OCI-LY1 (cell line): ENCODE measurements around the gene TUBG1.

Experiments used
- H2AFZ ChIP-seq: fragments of 200-600 bp; sonication (generic), shearing (Covaris generic); 2 replicates; pipeline ENCODE4 v1.6.0; 2014; ENCODE audit warnings: antibody characterized with exemption, mild to moderate bottlenecking, low read length
- H3F3A ChIP-seq: fragments of 200-600 bp; sonication (generic), shearing (Covaris generic); 2 replicates; pipeline ENCODE4 v1.6.0; 2014; ENCODE audit warnings: mild to moderate bottlenecking, antibody characterized with exemption, low read length, moderate library complexity; ENCODE audit not compliant: insufficient read depth
- H3K27ac ChIP-seq: fragments of 200-600 bp; sonication (generic); 2 replicates; pipeline ENCODE4 v1.5.1; 2014; ENCODE audit warnings: low read length, mixed run types, mild to moderate bottlenecking, low read depth; ENCODE audit not compliant: poor library complexity, severe bottlenecking
- H3K27me3 ChIP-seq: fragments of 200-600 bp; sonication (generic); 2 replicates; pipeline ENCODE4 v1.6.0; 2014; ENCODE audit warnings: antibody characterized with exemption, mild to moderate bottlenecking, low read length, moderate library complexity; ENCODE audit not compliant: insufficient read depth
- H3K36me3 ChIP-seq: fragments of 200-600 bp; sonication (generic); 2 replicates; pipeline ENCODE4 v1.6.1; 2014; ENCODE audit warnings: mild to moderate bottlenecking, antibody characterized with exemption, low read length, moderate library complexity, mixed read lengths; ENCODE audit not compliant: insufficient read depth
- H3K4me1 ChIP-seq: fragments of 200-600 bp; sonication (generic); 2 replicates; pipeline ENCODE4 v1.5.1; 2014; ENCODE audit warnings: mild to moderate bottlenecking, low read length, moderate library complexity; ENCODE audit not compliant: insufficient read depth, severe bottlenecking
- H3K4me2 ChIP-seq: fragments of 200-600 bp; sonication (generic), shearing (Covaris generic); 2 replicates; pipeline ENCODE4 v1.6.1; 2014; ENCODE audit warnings: low read length
- H3K4me3 ChIP-seq: fragments of 200-600 bp; sonication (generic); 2 replicates; pipeline ENCODE4 v1.5.1; 2014; ENCODE audit warnings: low read length, low read depth, mild to moderate bottlenecking, mixed read lengths; ENCODE audit not compliant: poor library complexity, severe bottlenecking
- H3K79me2 ChIP-seq: fragments of 200-600 bp; shearing (Covaris generic); 2 replicates; pipeline ENCODE4 v1.6.1; 2016; ENCODE audit warnings: mixed run types, low read length, mixed read lengths; ENCODE audit not compliant: insufficient read depth
- H3K9ac ChIP-seq: fragments of 200-600 bp; sonication (generic), shearing (Covaris generic); 2 replicates; pipeline ENCODE4 v1.6.1; 2014; ENCODE audit warnings: mild to moderate bottlenecking, low read length, mixed read lengths
- H3K9me2 ChIP-seq: fragments of 200-600 bp; sonication (generic), shearing (Covaris generic); 2 replicates; pipeline ENCODE4 v1.6.1; 2014; ENCODE audit warnings: low read depth, mild to moderate bottlenecking, low read length, mixed read lengths
- H3K9me3 ChIP-seq: fragments of 200-600 bp; shearing (Covaris generic); 2 replicates; pipeline ENCODE4 v1.6.1; 2014; ENCODE audit warnings: low read length, mixed read lengths
- H4K20me1 ChIP-seq: fragments of 200-600 bp; sonication (generic), shearing (Covaris generic); 2 replicates; pipeline ENCODE4 v1.6.0; 2016; ENCODE audit warnings: mild to moderate bottlenecking, low read length; ENCODE audit not compliant: insufficient read depth
- EZH2 ChIP-seq: fragments of 200-600 bp; sonication (generic), shearing (Covaris generic); IDR thresholded peaks from 2 replicates; pipeline ENCODE4 v1.8.0; 2017; ENCODE audit warnings: borderline replicate concordance, mixed run types, mild to moderate bottlenecking, antibody characterized with exemption, low read length, moderate library complexity, mixed read lengths
- TF ChIP-seq, protein P1 (sequence below): fragments of 200-600 bp; sonication (generic), shearing (Covaris generic); IDR thresholded peaks from 2 replicates; pipeline ENCODE4 v1.5.1; 2017; ENCODE audit warnings: mild to moderate bottlenecking, antibody characterized with exemption, low read length, moderate library complexity, mixed read lengths

TUBG1 gene

GRCh38 chr17:42596386-42596785, 13.1 kb upstream of the TUBG1 start:
- Histone ChIP-seq H3K9ac (no peak overlapping the region), H3K9me3 (no peaks in the 10 kb centered on the region), H3K79me2 (peaks cover 20% of the 10 kb centered on the region), H3K4me3 (no peak overlapping the region), H3K4me2 (no peak overlapping the region), H3K27ac (no peak overlapping the region), H3K27me3 (no peaks in the 10 kb centered on the region), H3K4me1 (no peaks in the 10 kb centered on the region), H3K9me2 (no peaks in the 10 kb centered on the region), H3K36me3 (peaks cover 34% of the 10 kb centered on the region; the same call in 1 of the 2 replicates), H2AFZ (no peak overlapping the region), H4K20me1 (no peaks in the 10 kb centered on the region), H3F3A (no peaks in the 10 kb centered on the region)
- no peak for TF ChIP-seq EZH2

- no peak overlapping the region for H3K9ac ChIP-seq
- no peak for TF ChIP-seq EZH2
- TF ChIP-seq, protein P1, sequence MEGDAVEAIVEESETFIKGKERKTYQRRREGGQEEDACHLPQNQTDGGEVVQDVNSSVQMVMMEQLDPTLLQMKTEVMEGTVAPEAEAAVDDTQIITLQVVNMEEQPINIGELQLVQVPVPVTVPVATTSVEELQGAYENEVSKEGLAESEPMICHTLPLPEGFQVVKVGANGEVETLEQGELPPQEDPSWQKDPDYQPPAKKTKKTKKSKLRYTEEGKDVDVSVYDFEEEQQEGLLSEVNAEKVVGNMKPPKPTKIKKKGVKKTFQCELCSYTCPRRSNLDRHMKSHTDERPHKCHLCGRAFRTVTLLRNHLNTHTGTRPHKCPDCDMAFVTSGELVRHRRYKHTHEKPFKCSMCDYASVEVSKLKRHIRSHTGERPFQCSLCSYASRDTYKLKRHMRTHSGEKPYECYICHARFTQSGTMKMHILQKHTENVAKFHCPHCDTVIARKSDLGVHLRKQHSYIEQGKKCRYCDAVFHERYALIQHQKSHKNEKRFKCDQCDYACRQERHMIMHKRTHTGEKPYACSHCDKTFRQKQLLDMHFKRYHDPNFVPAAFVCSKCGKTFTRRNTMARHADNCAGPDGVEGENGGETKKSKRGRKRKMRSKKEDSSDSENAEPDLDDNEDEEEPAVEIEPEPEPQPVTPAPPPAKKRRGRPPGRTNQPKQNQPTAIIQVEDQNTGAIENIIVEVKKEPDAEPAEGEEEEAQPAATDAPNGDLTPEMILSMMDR = no peak
These were observed 10.6 kb upstream of the TUBG1 start for GRCh38 chr17:42598905-42599304.

DNA sequence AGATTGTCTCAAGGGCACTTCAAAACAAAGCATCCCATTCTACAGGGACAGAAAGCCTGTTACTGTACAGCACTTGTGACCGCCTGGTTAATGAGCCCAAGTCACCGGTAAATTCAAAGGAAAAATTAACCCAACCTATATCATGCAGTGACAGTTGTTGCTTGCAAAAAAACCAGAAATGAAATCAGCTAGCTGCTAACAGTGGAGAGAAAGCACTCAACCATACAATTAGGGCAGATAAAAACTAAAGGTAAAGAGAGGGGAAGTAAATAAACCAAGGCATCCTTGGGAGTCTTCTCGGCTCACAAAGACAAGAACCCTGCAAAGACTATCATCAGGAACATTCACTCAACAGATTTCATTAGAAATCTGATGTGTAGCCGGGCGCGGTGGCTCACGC, 6.2 kb upstream of the TUBG1 start:
- Histone ChIP-seq H3K9me3 (no peaks in the 10 kb centered on the region), H3K27ac (peak overlapping the region; percentile 74), H4K20me1 (no peaks in the 10 kb centered on the region), H3K27me3 (no peaks in the 10 kb centered on the region), H3K4me1 (peaks cover 54% of the 10 kb centered on the region), H3K9me2 (no peaks in the 10 kb centered on the region), H3K79me2 (peaks cover 81% of the 10 kb centered on the region), H3K4me2 (peak overlapping the region; percentile 49), H2AFZ (no peak overlapping the region), H3K9ac (no peak overlapping the region; the same call in 1 of the 2 replicates), H3K4me3 (peak overlapping the region; percentile 37), H3K36me3 (peaks cover 22% of the 10 kb centered on the region), H3F3A (peaks cover 11% of the 10 kb centered on the region)
- no peak for TF ChIP-seq EZH2
- TF ChIP-seq, protein P1 = no peak

More at GRCh38 chr17:42598905-42599304, 10.6 kb upstream of the TUBG1 start:
- H3F3A ChIP-seq = no peaks in the 10 kb centered on the region
- peaks cover 29% of the 10 kb centered on the region for H3K36me3 ChIP-seq
- no peaks in the 10 kb centered on the region for H3K9me3 ChIP-seq
- H2AFZ ChIP-seq = no peak overlapping the region
- peaks cover 10% of the 10 kb centered on the region for H3K4me1 ChIP-seq
- no peak overlapping the region for H3K4me3 ChIP-seq
- no peak overlapping the region for H3K27ac ChIP-seq
- H3K27me3 ChIP-seq = no peaks in the 10 kb centered on the region
- no peaks in the 10 kb centered on the region for H4K20me1 ChIP-seq
- H3K4me2 ChIP-seq = no peak overlapping the region
- H3K9me2 ChIP-seq = no peaks in the 10 kb centered on the region
- H3K79me2 ChIP-seq = peaks cover 41% of the 10 kb centered on the region

DNA sequence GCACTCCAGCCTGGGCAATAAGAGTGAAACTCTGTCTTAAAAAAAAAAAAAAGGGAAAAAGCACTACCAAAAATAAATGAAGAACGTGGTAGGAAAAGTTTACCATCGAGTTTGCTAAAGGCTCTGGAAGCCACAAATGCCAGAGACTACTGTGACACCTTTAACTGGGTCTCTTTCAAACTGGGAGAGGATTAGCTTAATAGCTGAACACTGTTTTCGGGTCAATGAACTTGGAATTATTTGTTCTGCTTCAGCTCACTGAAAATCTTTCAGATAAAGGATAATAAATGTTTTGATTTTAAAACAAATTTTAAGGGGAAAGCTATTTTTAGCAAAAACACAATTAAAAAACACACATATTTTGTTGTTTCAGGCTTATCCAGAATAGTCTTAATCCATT, 1.7 kb upstream of the TUBG1 start:
- H3K4me1 ChIP-seq = peaks cover 58% of the 10 kb centered on the region
- peak overlapping the region; percentile 81 for H3K4me3 ChIP-seq
- no peaks in the 10 kb centered on the region for H3K27me3 ChIP-seq

More for the DNA sequence above, 1.7 kb upstream of the TUBG1 start:
- Histone ChIP-seq H3K36me3 (peaks cover 13% of the 10 kb centered on the region; the same call in 1 of the 2 replicates), H3K27ac (peak overlapping the region; percentile 81), H3K4me2 (peak overlapping the region; percentile 79), H4K20me1 (no peaks in the 10 kb centered on the region), H3K9me2 (no peaks in the 10 kb centered on the region), H2AFZ (no peak overlapping the region), H3F3A (peaks cover 11% of the 10 kb centered on the region), H3K9me3 (no peaks in the 10 kb centered on the region), H3K9ac (peak overlapping the region; percentile 85), H3K79me2 (peaks cover 62% of the 10 kb centered on the region)
- TF ChIP-seq, protein P1 = no peak
- TF ChIP-seq EZH2 = no peak
